Measurements from ENCODE around the gene DYNC1LI2. TPM values are rescaled to one million over a fixed set of nuclear protein-coding genes. Genes with fewer than 3 reads are reported as not detected.

DYNC1LI2 gene
- total and polyA plus RNA-seq, 10 of the 15 experiments (the other 5 are each of a cell fraction or from before 2014, with no cell fraction given): 6.0 to 46.5 (median 33.7) TPM

DNA sequence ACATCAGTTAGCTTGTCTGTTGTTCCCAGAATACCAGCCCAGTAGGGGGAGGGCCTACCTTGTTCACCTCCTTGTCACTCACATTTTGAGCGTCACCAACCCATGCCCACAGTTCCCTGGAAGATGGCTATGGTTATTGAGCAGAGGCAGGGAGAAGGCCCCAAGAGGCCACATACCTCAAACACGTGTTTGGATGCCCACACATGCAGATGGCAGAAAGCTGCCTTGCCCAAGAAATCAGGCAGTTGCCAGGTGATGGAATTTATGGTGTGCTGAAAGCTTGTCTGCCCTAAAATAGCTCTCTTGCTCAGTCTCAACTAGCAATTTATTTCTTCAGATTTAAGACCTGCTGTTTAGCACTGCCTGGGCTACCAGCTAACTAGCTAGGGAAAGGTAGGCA, 38.3 kb downstream of the DYNC1LI2 start:
- H3K27ac ChIP-seq (ENCODE audit: control insufficient read depth, insufficient read depth): no peak overlapping the region
- H3K4me3 ChIP-seq: no peak overlapping the region
- in situ Hi-C loops (cut with MboI) (no loop called here), intact Hi-C loops (cut with micrococcal nuclease; ENCODE audit: unreplicated experiment) (no loop called here)
- H3K4me1 ChIP-seq (ENCODE audit: control insufficient read depth, insufficient read depth, low read length): no peaks in the 10 kb centered on the region
- TF ChIP-seq HDGF (IDR thresholded peaks at IDR 0.05) (no peak), NRF1 (conservative IDR thresholded peaks at IDR 0.05; ENCODE audit: low read depth, low read length) (no peak), YY1 (IDR thresholded peaks at IDR 0.05; ENCODE audit: low read depth, low read length) (no peak), LARP7 (IDR thresholded peaks at IDR 0.05) (no peak), BCL11A (IDR thresholded peaks at IDR 0.05; ENCODE audit: low read depth, low read length) (no peak), TCF7 (IDR thresholded peaks at IDR 0.05; ENCODE audit: borderline replicate concordance) (no peak), NFYA (IDR thresholded peaks at IDR 0.05; ENCODE audit: borderline replicate concordance, low read depth, low read length) (no peak), SMAD1 (IDR thresholded peaks at IDR 0.05; ENCODE audit: low read depth, partially characterized antibody) (no peak), SPI1 (IDR thresholded peaks at IDR 0.05; ENCODE audit: borderline replicate concordance, insufficient read depth, low read depth, low read length) (no peak), IKZF1 (conservative IDR thresholded peaks at IDR 0.05) (no peak)
- TF ChIP-seq, protein P1, sequence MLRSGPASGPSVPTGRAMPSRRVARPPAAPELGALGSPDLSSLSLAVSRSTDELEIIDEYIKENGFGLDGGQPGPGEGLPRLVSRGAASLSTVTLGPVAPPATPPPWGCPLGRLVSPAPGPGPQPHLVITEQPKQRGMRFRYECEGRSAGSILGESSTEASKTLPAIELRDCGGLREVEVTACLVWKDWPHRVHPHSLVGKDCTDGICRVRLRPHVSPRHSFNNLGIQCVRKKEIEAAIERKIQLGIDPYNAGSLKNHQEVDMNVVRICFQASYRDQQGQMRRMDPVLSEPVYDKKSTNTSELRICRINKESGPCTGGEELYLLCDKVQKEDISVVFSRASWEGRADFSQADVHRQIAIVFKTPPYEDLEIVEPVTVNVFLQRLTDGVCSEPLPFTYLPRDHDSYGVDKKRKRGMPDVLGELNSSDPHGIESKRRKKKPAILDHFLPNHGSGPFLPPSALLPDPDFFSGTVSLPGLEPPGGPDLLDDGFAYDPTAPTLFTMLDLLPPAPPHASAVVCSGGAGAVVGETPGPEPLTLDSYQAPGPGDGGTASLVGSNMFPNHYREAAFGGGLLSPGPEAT (IDR thresholded peaks at IDR 0.05; ENCODE audit: low read depth): no peak
- TF ChIP-seq, protein P2, sequence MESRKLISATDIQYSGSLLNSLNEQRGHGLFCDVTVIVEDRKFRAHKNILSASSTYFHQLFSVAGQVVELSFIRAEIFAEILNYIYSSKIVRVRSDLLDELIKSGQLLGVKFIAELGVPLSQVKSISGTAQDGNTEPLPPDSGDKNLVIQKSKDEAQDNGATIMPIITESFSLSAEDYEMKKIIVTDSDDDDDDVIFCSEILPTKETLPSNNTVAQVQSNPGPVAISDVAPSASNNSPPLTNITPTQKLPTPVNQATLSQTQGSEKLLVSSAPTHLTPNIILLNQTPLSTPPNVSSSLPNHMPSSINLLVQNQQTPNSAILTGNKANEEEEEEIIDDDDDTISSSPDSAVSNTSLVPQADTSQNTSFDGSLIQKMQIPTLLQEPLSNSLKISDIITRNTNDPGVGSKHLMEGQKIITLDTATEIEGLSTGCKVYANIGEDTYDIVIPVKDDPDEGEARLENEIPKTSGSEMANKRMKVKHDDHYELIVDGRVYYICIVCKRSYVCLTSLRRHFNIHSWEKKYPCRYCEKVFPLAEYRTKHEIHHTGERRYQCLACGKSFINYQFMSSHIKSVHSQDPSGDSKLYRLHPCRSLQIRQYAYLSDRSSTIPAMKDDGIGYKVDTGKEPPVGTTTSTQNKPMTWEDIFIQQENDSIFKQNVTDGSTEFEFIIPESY (IDR thresholded peaks at IDR 0.05): no peak
- TF ChIP-seq, protein P3, sequence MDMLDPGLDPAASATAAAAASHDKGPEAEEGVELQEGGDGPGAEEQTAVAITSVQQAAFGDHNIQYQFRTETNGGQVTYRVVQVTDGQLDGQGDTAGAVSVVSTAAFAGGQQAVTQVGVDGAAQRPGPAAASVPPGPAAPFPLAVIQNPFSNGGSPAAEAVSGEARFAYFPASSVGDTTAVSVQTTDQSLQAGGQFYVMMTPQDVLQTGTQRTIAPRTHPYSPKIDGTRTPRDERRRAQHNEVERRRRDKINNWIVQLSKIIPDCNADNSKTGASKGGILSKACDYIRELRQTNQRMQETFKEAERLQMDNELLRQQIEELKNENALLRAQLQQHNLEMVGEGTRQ (IDR thresholded peaks at IDR 0.05; ENCODE audit: borderline replicate concordance, low read depth, low read length): no peak
- ATAC-seq: no peak; the same call in 2 of the 3 replicates
- H3K36me3 ChIP-seq (ENCODE audit: control insufficient read depth in 2 of 2, insufficient read depth in 2 of 2, low read length in 1 of 2): no peaks in the 10 kb centered on the region; a peak in 1 of 4 replicates
- no peak overlapping the region for H2AFZ ChIP-seq (ENCODE audit: control insufficient read depth, low read depth, low read length)
- ChIA-PET CTCF (interaction anchor here (0.9 to 1.0 kb wide), 4 partner anchors 8 to 306 kb away, joined by 3 to 4 read pairs (median 4); partner anchors contain the start of gene DYNC1LI2), RAD21 (ENCODE audit: unreplicated experiment) (no interaction called here), POLR2A (no interaction called here), SMC1A (ENCODE audit: uncharacterized antibody, unreplicated experiment) (no interaction called here)
- 28% methylated on average over 2 of the region's 2 CpGs for WGBS (ENCODE audit: insufficient coverage, insufficient replicate concordance, low lambda C conversion rate, missing lambda C conversion rate)
- H3K79me2 ChIP-seq (ENCODE audit: control insufficient read depth, insufficient read depth, low read length): no peaks in the 10 kb centered on the region
- H3K9ac ChIP-seq (ENCODE audit: control insufficient read depth, insufficient read depth, low read length): no peak overlapping the region
- no peak for DNase-seq (ENCODE audit: low read depth, low spot score)
- H3K4me2 ChIP-seq (ENCODE audit: control insufficient read depth, insufficient read depth): no peak overlapping the region
- H3K27me3 ChIP-seq (replicated peaks in 1 of 2; ENCODE audit: control insufficient read depth in 2 of 2, insufficient read depth in 2 of 2, low read length in 1 of 2): no peaks in the 10 kb centered on the region
- H4K20me1 ChIP-seq (ENCODE audit: control insufficient read depth, insufficient read depth): 0 out of 2 replicates have a peak, but pooled peaks cover 2% of the 10 kb centered on the region
- no peaks in the 10 kb centered on the region; the same call in 2 of the 3 replicates for H3K9me3 ChIP-seq (replicated peaks; ENCODE audit: control insufficient read depth, insufficient read depth, low read length)
- FAIRE-seq: no peak
- no TSS peak for BruUV-seq (replicated peaks)
